ENCODE results near the gene MROH9. TPM values are rescaled to one million over a fixed set of nuclear protein-coding genes. Genes with fewer than 3 reads are reported as not detected.

The MROH9 gene
- total and polyA plus RNA-seq, 9 of the 15 experiments (the other 6 are each of a cell fraction or from before 2014, with no cell fraction given) = not detected

DNA sequence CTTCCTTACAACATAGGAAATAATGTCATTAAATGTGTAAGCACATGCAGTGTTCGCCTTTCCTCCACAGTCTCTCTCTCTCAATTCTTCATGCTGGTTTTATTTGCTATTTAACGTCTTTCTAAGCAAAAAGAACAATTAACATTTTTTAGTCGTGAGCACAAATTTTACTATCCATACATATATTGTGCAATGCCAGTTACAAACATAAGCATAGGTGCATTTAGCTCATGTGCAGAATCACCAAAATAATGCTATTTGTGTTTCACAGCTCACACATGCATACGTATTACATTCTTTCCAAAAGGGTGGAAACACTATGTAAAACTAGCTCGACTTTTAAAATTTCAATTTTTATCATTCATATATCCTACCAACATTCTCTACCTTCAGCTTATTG, 52.1 kb downstream of the MROH9 start:
- no peaks in the 10 kb centered on the region for H3K36me3 ChIP-seq (ENCODE audit: control insufficient read depth, insufficient read depth, low read length)
- ATAC-seq = no peak
- no peaks in the 10 kb centered on the region for H3K9me1 ChIP-seq (ENCODE audit: control insufficient read depth, insufficient read depth, low read length)
- H3K79me2 ChIP-seq (ENCODE audit: control insufficient read depth, insufficient read depth, low read length) = no peaks in the 10 kb centered on the region
- no peak for FAIRE-seq
- CTCF ChIA-PET (ENCODE audit: low intra/inter-chr PET ratio) = no interaction called here
- no TSS peak for BruUV-seq (replicated peaks)
- intact Hi-C loops (cut with micrococcal nuclease) (no loop called here), in situ Hi-C loops (cut with MboI) (no loop called here)
- TF ChIP-seq, protein P1, sequence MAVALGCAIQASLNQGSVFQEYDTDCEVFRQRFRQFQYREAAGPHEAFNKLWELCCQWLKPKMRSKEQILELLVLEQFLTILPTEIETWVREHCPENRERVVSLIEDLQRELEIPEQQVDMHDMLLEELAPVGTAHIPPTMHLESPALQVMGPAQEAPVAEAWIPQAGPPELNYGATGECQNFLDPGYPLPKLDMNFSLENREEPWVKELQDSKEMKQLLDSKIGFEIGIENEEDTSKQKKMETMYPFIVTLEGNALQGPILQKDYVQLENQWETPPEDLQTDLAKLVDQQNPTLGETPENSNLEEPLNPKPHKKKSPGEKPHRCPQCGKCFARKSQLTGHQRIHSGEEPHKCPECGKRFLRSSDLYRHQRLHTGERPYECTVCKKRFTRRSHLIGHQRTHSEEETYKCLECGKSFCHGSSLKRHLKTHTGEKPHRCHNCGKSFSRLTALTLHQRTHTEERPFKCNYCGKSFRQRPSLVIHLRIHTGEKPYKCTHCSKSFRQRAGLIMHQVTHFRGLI (CRISPR knock-in tag; IDR thresholded peaks at IDR 0.05) = no peak
- TF ChIP-seq, protein P2, sequence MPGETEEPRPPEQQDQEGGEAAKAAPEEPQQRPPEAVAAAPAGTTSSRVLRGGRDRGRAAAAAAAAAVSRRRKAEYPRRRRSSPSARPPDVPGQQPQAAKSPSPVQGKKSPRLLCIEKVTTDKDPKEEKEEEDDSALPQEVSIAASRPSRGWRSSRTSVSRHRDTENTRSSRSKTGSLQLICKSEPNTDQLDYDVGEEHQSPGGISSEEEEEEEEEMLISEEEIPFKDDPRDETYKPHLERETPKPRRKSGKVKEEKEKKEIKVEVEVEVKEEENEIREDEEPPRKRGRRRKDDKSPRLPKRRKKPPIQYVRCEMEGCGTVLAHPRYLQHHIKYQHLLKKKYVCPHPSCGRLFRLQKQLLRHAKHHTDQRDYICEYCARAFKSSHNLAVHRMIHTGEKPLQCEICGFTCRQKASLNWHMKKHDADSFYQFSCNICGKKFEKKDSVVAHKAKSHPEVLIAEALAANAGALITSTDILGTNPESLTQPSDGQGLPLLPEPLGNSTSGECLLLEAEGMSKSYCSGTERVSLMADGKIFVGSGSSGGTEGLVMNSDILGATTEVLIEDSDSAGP (CRISPR knock-in tag; IDR thresholded peaks at IDR 0.05) = no peak
- TF ChIP-seq ZNF764 (CRISPR knock-in tag; IDR thresholded peaks at IDR 0.05; ENCODE audit: low read depth) = no peak
- TF ChIP-seq, protein P3, sequence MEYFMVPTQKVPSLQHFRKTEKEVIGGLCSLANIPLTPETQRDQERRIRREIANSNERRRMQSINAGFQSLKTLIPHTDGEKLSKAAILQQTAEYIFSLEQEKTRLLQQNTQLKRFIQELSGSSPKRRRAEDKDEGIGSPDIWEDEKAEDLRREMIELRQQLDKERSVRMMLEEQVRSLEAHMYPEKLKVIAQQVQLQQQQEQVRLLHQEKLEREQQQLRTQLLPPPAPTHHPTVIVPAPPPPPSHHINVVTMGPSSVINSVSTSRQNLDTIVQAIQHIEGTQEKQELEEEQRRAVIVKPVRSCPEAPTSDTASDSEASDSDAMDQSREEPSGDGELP (CRISPR knock-in tag; IDR thresholded peaks at IDR 0.05; ENCODE audit: borderline replicate concordance) = no peak
- POLR2A ChIA-PET = no interaction called here
- no peak overlapping the region for H3K4me2 ChIP-seq (ENCODE audit: insufficient read depth, low read length)
- H3K4me1 ChIP-seq (replicated peaks in 1 of 2; ENCODE audit: control insufficient read depth in 2 of 2, insufficient read depth in 2 of 2, low read length in 2 of 2) = no peaks in the 10 kb centered on the region
- 0% methylated on average over 5 of the region's 5 CpGs for WGBS (ENCODE audit: insufficient coverage, low coverage, missing lambda C conversion rate)
- no peak for DNase-seq (ENCODE audit: extremely low read depth in 1 of 4, low spot score in 3 of 4)
- H3K9ac ChIP-seq (ENCODE audit: insufficient read depth in 1 of 2, low read depth in 2 of 2, low read length in 2 of 2) = no peak overlapping the region
- no peaks in the 10 kb centered on the region for H4K20me1 ChIP-seq (replicated peaks; ENCODE audit: control insufficient read depth, insufficient read depth, low read length)
- no peaks in the 10 kb centered on the region for H3K27me3 ChIP-seq (ENCODE audit: control insufficient read depth in 2 of 2, insufficient read depth in 2 of 2, low read length in 2 of 2)
- H3K4me3 ChIP-seq = no peak overlapping the region
- H3K9me3 ChIP-seq (replicated peaks; ENCODE audit: control insufficient read depth, insufficient read depth, low read depth, low read length) = no peaks in the 10 kb centered on the region; the same call in none of the 2 replicates
- no peak overlapping the region for H2AFZ ChIP-seq (ENCODE audit: low read depth, low read length)
- H3K27ac ChIP-seq (ENCODE audit: extremely low read depth, low read depth, low read length) = no peak overlapping the region

Measured in K562 (cell line).